CD4-positive, alpha-beta T cell treated with Interleukin-1 beta for 1 hour (primary cell): Measurements from ENCODE around the gene CYP3A4.
"Not testable (repeated sequence)": the region's sequence is repeated elsewhere in the genome, so short reads cannot be mapped to it uniquely, and the experiment has no call there.

Experiments
- DNase-seq, 2 donors: peaks; one replicate each; pipeline ENCODE4 v3.0.0-alpha.2; 2020 to 2022

Gene CYP3A4

GRCh38 chr7:99751322-99752052 lies 32.5 kb downstream of the CYP3A4 start:
- DNase-seq: not testable (repeated sequence)

GRCh38 chr7:99748846-99749579 lies 35.0 kb downstream of the CYP3A4 start:
- no peak for DNase-seq

GRCh38 chr7:99746915-99747314 lies 37.1 kb downstream of the CYP3A4 start:
- not testable (repeated sequence) for DNase-seq

- DNase-seq: not testable (repeated sequence)
Observed at GRCh38 chr7:99745395-99745794, 38.6 kb downstream of the CYP3A4 start.

- DNase-seq: no peak
Observed at GRCh38 chr7:99742737-99743394, 41.1 kb downstream of the CYP3A4 start.

- DNase-seq: no peak
Observed at GRCh38 chr7:99741441-99741795, 42.6 kb downstream of the CYP3A4 start.

- DNase-seq: no peak
Observed at GRCh38 chr7:99740573-99741440, 43.2 kb downstream of the CYP3A4 start.

GRCh38 chr7:99739699-99740572 lies 44.0 kb downstream of the CYP3A4 start:
- DNase-seq: no peak

- no peak for DNase-seq
Observed at GRCh38 chr7:99737726-99738125, 46.3 kb downstream of the CYP3A4 start.

GRCh38 chr7:99736667-99737066 lies 47.3 kb downstream of the CYP3A4 start:
- DNase-seq: not testable (repeated sequence)

- DNase-seq: no peak
Observed at GRCh38 chr7:99734987-99735386, 49.0 kb downstream of the CYP3A4 start, which contains the start of gene CYP3A7. Gene CYP3A7 (minus strand): TSS chr7:99735196. CDS start chr7:99735093, 103 bp downstream.

- DNase-seq: no peak
Observed at GRCh38 chr7:99733448-99733847, 50.5 kb downstream of the CYP3A4 start.

- DNase-seq: no peak
Observed at GRCh38 chr7:99733003-99733402, 51.0 kb downstream of the CYP3A4 start.

GRCh38 chr7:99731638-99732374 lies 52.2 kb downstream of the CYP3A4 start:
- DNase-seq: no peak

GRCh38 chr7:99730992-99731391 lies 53.0 kb downstream of the CYP3A4 start:
- DNase-seq: no peak

GRCh38 chr7:99730238-99730810 lies 53.7 kb downstream of the CYP3A4 start:
- DNase-seq: no peak

- no peak for DNase-seq
Observed at GRCh38 chr7:99729486-99730237, 54.3 kb downstream of the CYP3A4 start.

- DNase-seq: no peak
Observed at GRCh38 chr7:99728615-99729014, 55.4 kb downstream of the CYP3A4 start.

GRCh38 chr7:99723201-99723600 lies 60.8 kb downstream of the CYP3A4 start:
- DNase-seq: not testable (repeated sequence)
